HL-60 (cell line): ENCODE data around the gene FLRT2.

ENCODE experiments used
- DNase-seq, 2 experiments: peaks; one replicate each; pipeline ENCODE4 v3.0.0-alpha.2; 2010 to 2020; ENCODE audit warnings: low read depth in 1 of 2, low spot score in 1 of 2
- H3K27ac ChIP-seq: fragments of 250-450 bp; sonication (Bioruptor Pico); replicated peaks from 2 replicates; pipeline ENCODE4 v1.5.1; 2020; ENCODE audit warnings: mild to moderate bottlenecking, moderate library complexity
- H3K27me3 ChIP-seq: fragments of 250-450 bp; sonication (Bioruptor Pico); 2 replicates; pipeline ENCODE4 v1.5.1; 2021; ENCODE audit warnings: mild to moderate bottlenecking, moderate library complexity; ENCODE audit not compliant: insufficient read depth, poor library complexity, severe bottlenecking
- H3K4me3 ChIP-seq: replicated peaks from 2 replicates; pipeline ENCODE4 v1.5.1; 2011; ENCODE audit warnings: mild to moderate bottlenecking, control low read depth, low read length; ENCODE audit not compliant: insufficient read depth
- CTCF ChIP-seq: IDR thresholded peaks from one replicate; pipeline ENCODE4 v1.5.1; 2011; ENCODE audit warnings: low read length, control low read depth, inconsistent platforms; ENCODE audit not compliant: insufficient read depth
- GABPA ChIP-seq: IDR thresholded peaks from 2 replicates; pipeline ENCODE4 v1.6.1; 2012; ENCODE audit warnings: low read depth
- POLR2AphosphoS5 ChIP-seq: IDR thresholded peaks from 2 replicates; pipeline ENCODE4 v1.6.1; 2012; ENCODE audit warnings: low read depth
- REST ChIP-seq: IDR thresholded peaks from 2 replicates; pipeline ENCODE4 v1.6.1; 2012; ENCODE audit warnings: low read depth; ENCODE audit not compliant: insufficient replicate concordance
- SPI1 ChIP-seq: IDR thresholded peaks from 2 replicates; pipeline ENCODE4 v1.6.1; 2012; ENCODE audit warnings: low read depth, mild to moderate bottlenecking, borderline replicate concordance

FLRT2 gene

GRCh38 chr14:85616386-85616885 is 86.5 kb downstream of the FLRT2 start:
- H3K4me3 ChIP-seq, result no peak overlapping the region
- TF ChIP-seq CTCF (no peak), SPI1 (no peak), GABPA (no peak), POLR2AphosphoS5 (no peak), REST (no peak)
- DNase-seq, result no peak
- no peaks in the 10 kb centered on the region for H3K27me3 ChIP-seq
- no peak overlapping the region for H3K27ac ChIP-seq

- H3K4me3 ChIP-seq, result no peak overlapping the region
- TF ChIP-seq SPI1 (no peak), CTCF (no peak), POLR2AphosphoS5 (no peak), REST (no peak), GABPA (no peak)
- H3K27me3 ChIP-seq, result no peaks in the 10 kb centered on the region
- H3K27ac ChIP-seq, result no peak overlapping the region
- no peak for DNase-seq
These were observed 86.9 kb downstream of the FLRT2 start for GRCh38 chr14:85616886-85617285.

GRCh38 chr14:85617791-85618190 is 87.8 kb downstream of the FLRT2 start:
- Histone ChIP-seq H3K4me3 (no peak overlapping the region), H3K27ac (no peak overlapping the region), H3K27me3 (no peaks in the 10 kb centered on the region)
- DNase-seq, result no peak
- TF ChIP-seq SPI1 (no peak), POLR2AphosphoS5 (no peak), REST (no peak), GABPA (no peak), CTCF (no peak)
